CD4-positive, alpha-beta T cell (primary cell): ENCODE measurements around the gene MMAB. TPM values are rescaled to one million over a fixed set of nuclear protein-coding genes. Genes with fewer than 3 reads are reported as not detected.

Experiments
- ATAC-seq: fragments of 200-7000 bp; cut with Tn5 transposase; one replicate; pipeline ENCODE4 v1.10.0; 2022; ENCODE audit warnings: mild to moderate bottlenecking; ENCODE audit not compliant: poor library complexity
- CTCF ChIA-PET: fragments of 350-600 bp; sonication (Branson Sonifier 250); formaldehyde crosslinking; loops from one replicate; lab custom pipeline; 2021; ENCODE audit warnings: antibody characterized with exemption, inconsistent platforms; lab: Charles Lee
- POLR2A ChIA-PET: fragments of 350-600 bp; sonication (Branson Sonifier 250); formaldehyde crosslinking; loops from one replicate; lab custom pipeline; 2021; ENCODE audit warnings: antibody characterized with exemption, inconsistent platforms; lab: Charles Lee
- DNase-seq, 14 experiments: peaks; one replicate each; pipeline ENCODE4 v3.0.0-alpha.2; 2013 to 2020; ENCODE audit warnings: mixed read lengths in 2 of 14
- H3K27ac ChIP-seq, 2 donors: one replicate each; pipeline versions ENCODE4 v1.5.1 to v1.7.0; 2013; ENCODE audit warnings: low read length in 2 of 2, low read depth in 1 of 2, mild to moderate bottlenecking in 1 of 2
- H3K27me3 ChIP-seq, 2 experiments: 1 replicate in 1 of 2; 2 replicates in 1 of 2; pipeline versions ENCODE4 v1.6.1 to v1.7.0; 2013; ENCODE audit warnings: low read length in 2 of 2, control low read depth in 1 of 2, mild to moderate bottlenecking in 1 of 2, moderate library complexity in 1 of 2; ENCODE audit not compliant: insufficient read depth in 2 of 2, control insufficient read depth in 1 of 2
- H3K36me3 ChIP-seq: one replicate; pipeline ENCODE4 v1.6.1; 2013; ENCODE audit warnings: low read length, control low read depth; ENCODE audit not compliant: insufficient read depth
- H3K4me1 ChIP-seq: one replicate; pipeline ENCODE4 v1.6.1; 2013; ENCODE audit warnings: low read length, control low read depth; ENCODE audit not compliant: insufficient read depth
- H3K4me3 ChIP-seq: one replicate; pipeline ENCODE4 v1.5.1; 2013; ENCODE audit warnings: mild to moderate bottlenecking, low read length, moderate library complexity
- H3K9me3 ChIP-seq, 2 experiments: 1 replicate in 1 of 2; 2 replicates in 1 of 2; pipeline versions ENCODE4 v1.6.1 to v1.7.0; 2013; ENCODE audit warnings: low read length in 2 of 2, mild to moderate bottlenecking in 2 of 2, control low read depth in 1 of 2, moderate library complexity in 1 of 2; ENCODE audit not compliant: control insufficient read depth in 1 of 2, insufficient read depth in 1 of 2
- H3K27ac Mint-ChIP-seq: one replicate; pipeline ENCODE4 v1.8.0; 2020; ENCODE audit warnings: mixed read lengths
- H3K27me3 Mint-ChIP-seq: one replicate; pipeline ENCODE4 v1.8.0; 2021; ENCODE audit warnings: mixed read lengths
- H3K36me3 Mint-ChIP-seq: one replicate; pipeline ENCODE4 v1.8.0; 2021; ENCODE audit warnings: low read depth, mixed read lengths
- H3K4me1 Mint-ChIP-seq: one replicate; pipeline ENCODE4 v1.8.0; 2021; ENCODE audit warnings: low read depth, mixed read lengths
- H3K4me3 Mint-ChIP-seq: one replicate; pipeline ENCODE4 v1.8.0; 2020; ENCODE audit warnings: mild to moderate bottlenecking, mixed read lengths
- H3K9me3 Mint-ChIP-seq: one replicate; pipeline ENCODE4 v1.8.0; 2020; ENCODE audit warnings: mixed read lengths
- intact Hi-C, 2 experiments: fragments of 100-400 bp; cut with DNase I in 1 of 2; cut with micrococcal nuclease in 1 of 2; formaldehyde crosslinking; loops; one replicate each; pipeline versions ENCODE4 v1.15.1 to v1.9.0; 2023 to 2025; cut with DNase I, micrococcal nuclease
- total RNA-seq, 174 experiments: library from RNA in 2 of 174; stranded (reverse) in 2 of 174; gene quantifications; one replicate each; pipeline ENCODE4 v1.2.3 and lab custom pipeline; 2021 to 2026
- TF ChIP-seq, protein P1 (sequence below): fragments of 200-600 bp; IDR thresholded peaks from one replicate; pipeline ENCODE4 v1.8.0; 2022; ENCODE audit warnings: antibody characterized with exemption, mild to moderate bottlenecking

The MMAB gene
- total RNA-seq, 2 experiments from 2014 or later, result 8.6 to 9.2 TPM

DNA sequence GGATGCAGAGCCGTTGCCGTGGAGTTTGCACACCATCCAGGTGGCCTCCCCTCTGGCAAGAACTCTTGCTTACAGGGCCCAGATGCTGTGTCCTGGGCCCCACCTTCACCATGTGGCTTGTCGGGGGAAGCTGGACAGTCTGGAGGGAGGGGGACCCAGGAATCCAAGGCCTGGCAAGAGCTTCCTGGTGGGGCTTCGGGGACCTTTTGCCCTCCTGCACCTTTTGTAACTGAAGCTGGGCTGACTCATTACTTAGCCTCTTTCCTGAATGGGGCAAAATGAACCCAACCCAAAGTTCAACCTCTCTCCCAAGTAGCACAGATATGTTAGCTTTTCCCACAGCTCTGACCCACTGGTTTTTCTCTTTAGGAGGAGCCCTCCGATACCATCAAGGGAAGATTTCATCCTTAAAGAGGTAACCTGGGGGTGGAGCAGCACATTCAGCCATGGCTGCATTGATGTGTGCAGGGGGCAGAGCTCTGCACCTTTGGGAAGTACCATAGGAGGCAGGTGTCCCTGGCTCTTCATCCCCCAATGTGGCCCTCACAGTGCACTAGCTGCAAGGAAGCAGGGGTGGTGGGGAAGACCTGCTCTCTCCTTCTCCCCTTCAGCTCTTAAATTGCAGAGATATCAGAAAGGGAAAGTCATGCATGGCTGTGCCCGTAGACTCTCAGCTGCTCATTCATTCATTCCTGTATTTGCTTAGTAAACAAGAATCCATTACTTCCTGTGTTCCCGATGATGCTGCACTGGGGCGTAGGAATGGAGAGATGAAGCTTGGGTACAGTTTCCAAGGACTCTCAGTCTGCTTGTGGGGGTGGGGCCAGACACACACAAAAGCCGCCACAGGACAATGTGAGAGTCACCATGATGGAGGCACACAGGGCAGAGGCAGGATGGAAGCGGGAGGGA lies 13.3 kb upstream of the MMAB start:
- Histone ChIP-seq H3K4me1 (no peaks in the 10 kb centered on the region), H3K9me3 (no peaks in the 10 kb centered on the region), H3K27ac (no peak overlapping the region), H3K36me3 (peaks cover 23% of the 10 kb centered on the region), H3K4me3 (no peak overlapping the region), H3K27me3 (no peaks in the 10 kb centered on the region)
- Mint-ChIP-seq H3K36me3 (peaks cover 44% of the 10 kb centered on the region), H3K27ac (no peak overlapping the region), H3K27me3 (no peaks in the 10 kb centered on the region), H3K4me3 (no peak overlapping the region), H3K9me3 (no peaks in the 10 kb centered on the region), H3K4me1 (no peaks in the 10 kb centered on the region)
- ChIA-PET CTCF (interaction anchor here (1.0 kb wide), 1 partner anchor 8 kb away, joined by 3 read pairs; no protein-coding TSS in a partner anchor), POLR2A (interaction anchor here (1.9 kb wide), 1 partner anchor 13 kb away, joined by 5 read pairs; the partner anchor contains the start of gene MVK)
- intact Hi-C loops, result no loop called here
- DNase-seq (no peak), ATAC-seq (no peak)
- TF ChIP-seq, protein P1, sequence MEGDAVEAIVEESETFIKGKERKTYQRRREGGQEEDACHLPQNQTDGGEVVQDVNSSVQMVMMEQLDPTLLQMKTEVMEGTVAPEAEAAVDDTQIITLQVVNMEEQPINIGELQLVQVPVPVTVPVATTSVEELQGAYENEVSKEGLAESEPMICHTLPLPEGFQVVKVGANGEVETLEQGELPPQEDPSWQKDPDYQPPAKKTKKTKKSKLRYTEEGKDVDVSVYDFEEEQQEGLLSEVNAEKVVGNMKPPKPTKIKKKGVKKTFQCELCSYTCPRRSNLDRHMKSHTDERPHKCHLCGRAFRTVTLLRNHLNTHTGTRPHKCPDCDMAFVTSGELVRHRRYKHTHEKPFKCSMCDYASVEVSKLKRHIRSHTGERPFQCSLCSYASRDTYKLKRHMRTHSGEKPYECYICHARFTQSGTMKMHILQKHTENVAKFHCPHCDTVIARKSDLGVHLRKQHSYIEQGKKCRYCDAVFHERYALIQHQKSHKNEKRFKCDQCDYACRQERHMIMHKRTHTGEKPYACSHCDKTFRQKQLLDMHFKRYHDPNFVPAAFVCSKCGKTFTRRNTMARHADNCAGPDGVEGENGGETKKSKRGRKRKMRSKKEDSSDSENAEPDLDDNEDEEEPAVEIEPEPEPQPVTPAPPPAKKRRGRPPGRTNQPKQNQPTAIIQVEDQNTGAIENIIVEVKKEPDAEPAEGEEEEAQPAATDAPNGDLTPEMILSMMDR, result no peak

DNA sequence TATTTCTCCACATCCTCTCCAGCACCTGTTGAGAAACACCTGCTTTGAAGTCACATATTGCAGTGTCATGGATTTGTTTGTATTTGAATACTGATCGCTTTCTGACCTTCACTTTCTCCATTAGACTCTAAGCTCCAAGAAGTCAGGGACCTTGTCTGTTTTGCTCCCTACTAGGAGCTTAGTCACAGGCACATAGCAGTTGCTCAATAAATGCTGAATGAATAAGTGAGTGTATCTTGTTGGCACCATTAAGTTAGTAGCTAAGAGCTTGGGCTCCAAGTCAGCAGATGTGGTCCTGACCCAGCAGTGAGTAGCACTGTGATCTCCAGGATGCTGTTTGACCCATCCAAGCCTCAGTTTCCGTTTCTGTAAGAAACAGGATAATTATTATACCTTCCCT lies 10.4 kb upstream of the MMAB start:
- no peak for ATAC-seq
- H3K36me3 Mint-ChIP-seq, result peaks cover 54% of the 10 kb centered on the region

DNA sequence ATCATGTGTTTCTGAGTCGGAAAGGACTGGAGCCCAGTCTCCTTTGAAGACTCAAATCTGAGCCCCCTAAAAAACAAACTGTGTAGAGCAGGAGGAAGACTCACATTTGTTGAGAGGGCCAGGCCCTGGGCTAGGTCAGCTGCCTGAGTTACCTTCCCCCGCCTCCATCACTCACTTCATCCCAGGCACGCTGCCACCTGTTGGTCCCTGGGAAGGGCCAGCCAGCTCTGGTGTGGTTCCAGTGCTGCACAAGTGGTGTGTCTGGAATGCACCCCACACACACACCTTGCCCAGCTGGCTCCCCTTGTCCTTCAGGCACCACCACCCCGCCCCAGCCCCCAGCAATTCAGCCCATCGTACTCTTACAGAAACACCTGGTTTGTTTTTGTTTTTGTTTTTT lies 9.3 kb upstream of the MMAB start:
- peaks cover 53% of the 10 kb centered on the region for H3K36me3 Mint-ChIP-seq
- CTCF ChIA-PET, result interaction anchor here (1.7 kb wide), 1 partner anchor 15 kb away, joined by 9 read pairs; no protein-coding TSS in a partner anchor
- peaks cover 60% of the 10 kb centered on the region for H3K36me3 ChIP-seq

More for the DNA sequence above, 10.4 kb upstream of the MMAB start:
- no peak overlapping the region for H3K27ac Mint-ChIP-seq
- no peaks in the 10 kb centered on the region for H3K4me1 Mint-ChIP-seq
- no peaks in the 10 kb centered on the region for H3K27me3 ChIP-seq
- H3K36me3 ChIP-seq, result peaks cover 49% of the 10 kb centered on the region
- intact Hi-C loops, result no loop called here
- no peak for DNase-seq
- H3K9me3 Mint-ChIP-seq, result no peaks in the 10 kb centered on the region
- TF ChIP-seq, protein P1, result no peak
- no peaks in the 10 kb centered on the region for H3K9me3 ChIP-seq
- no peak overlapping the region for H3K4me3 Mint-ChIP-seq
- ChIA-PET CTCF (interaction anchor here (1.7 kb wide), 1 partner anchor 14 kb away, joined by 9 read pairs; no protein-coding TSS in a partner anchor), POLR2A (no interaction called here)
- H3K4me3 ChIP-seq, result no peak overlapping the region
- no peak overlapping the region for H3K27ac ChIP-seq
- no peaks in the 10 kb centered on the region for H3K4me1 ChIP-seq
- no peaks in the 10 kb centered on the region for H3K27me3 Mint-ChIP-seq

More for the DNA sequence above, 9.3 kb upstream of the MMAB start:
- TF ChIP-seq, protein P1, result no peak
- Mint-ChIP-seq H3K9me3 (no peaks in the 10 kb centered on the region), H3K4me1 (no peaks in the 10 kb centered on the region), H3K27me3 (no peaks in the 10 kb centered on the region), H3K27ac (no peak overlapping the region), H3K4me3 (no peak overlapping the region)
- DNase-seq (no peak), ATAC-seq (no peak)
- POLR2A ChIA-PET, result interaction anchor here (1.3 kb wide), 1 partner anchor 9 kb away, joined by 3 read pairs; the partner anchor contains the start of genes MMAB and MVK
- Histone ChIP-seq H3K27me3 (no peaks in the 10 kb centered on the region), H3K9me3 (no peaks in the 10 kb centered on the region), H3K4me1 (no peaks in the 10 kb centered on the region), H3K4me3 (no peak overlapping the region), H3K27ac (no peak overlapping the region)
- intact Hi-C loops, result no loop called here
